Neural progenitor cell (in vitro differentiated cells): Measurements from ENCODE around the gene EPB41L4B. TPM values are rescaled to one million over a fixed set of nuclear protein-coding genes. Genes with fewer than 3 reads are reported as not detected.

ENCODE experiments used
- DNase-seq: peaks from one replicate; pipeline ENCODE4 v3.0.0-alpha.2; 2016; ENCODE audit warnings: low spot score
- H2AFZ ChIP-seq: fragments of 200-600 bp; sonication (generic); replicated peaks from 2 replicates; pipeline ENCODE4 v1.6.1; 2016; ENCODE audit warnings: antibody characterized with exemption
- H3F3A ChIP-seq: fragments of 200-600 bp; sonication (generic); 2 replicates; pipeline ENCODE4 v1.6.1; 2016; ENCODE audit warnings: antibody characterized with exemption, low read depth
- H3K27ac ChIP-seq: fragments of 200-600 bp; sonication (generic); 2 replicates; pipeline ENCODE4 v1.5.1; 2016; ENCODE audit warnings: mild to moderate bottlenecking
- H3K27me3 ChIP-seq: fragments of 200-600 bp; sonication (generic); 2 replicates; pipeline ENCODE4 v1.6.1; 2016; ENCODE audit warnings: mild to moderate bottlenecking, moderate library complexity
- H3K36me3 ChIP-seq: fragments of 200-600 bp; sonication (generic); 2 replicates; pipeline ENCODE4 v1.5.1; 2016
- H3K4me1 ChIP-seq: fragments of 200-600 bp; sonication (generic); 2 replicates; pipeline ENCODE4 v1.6.1; 2016; ENCODE audit warnings: mixed run types
- H3K4me2 ChIP-seq: fragments of 200-600 bp; sonication (generic); 2 replicates; pipeline ENCODE4 v1.6.1; 2016
- H3K4me3 ChIP-seq: fragments of 200-600 bp; sonication (generic); 2 replicates; pipeline ENCODE4 v1.5.1; 2016
- H3K79me2 ChIP-seq: fragments of 200-600 bp; sonication (generic); 2 replicates; pipeline ENCODE4 v1.6.1; 2016; ENCODE audit warnings: low read depth
- H3K9ac ChIP-seq: fragments of 200-600 bp; sonication (generic); 2 replicates; pipeline ENCODE4 v1.6.1; 2016
- H3K9me3 ChIP-seq: fragments of 200-600 bp; sonication (generic); 2 replicates; pipeline ENCODE4 v1.5.1; 2016; ENCODE audit warnings: low read depth
- H4K20me1 ChIP-seq: fragments of 200-600 bp; sonication (generic); 2 replicates; pipeline ENCODE4 v1.6.1; 2016; ENCODE audit warnings: low read depth
- H3K27ac Mint-ChIP-seq: 3 replicates; pipeline ENCODE4 v1.8.0; 2021; ENCODE audit warnings: mixed read lengths
- H3K27me3 Mint-ChIP-seq: 2 replicates; pipeline ENCODE4 v1.8.0; 2022; ENCODE audit warnings: low read depth, mild to moderate bottlenecking, inconsistent platforms, moderate library complexity, mixed read lengths; ENCODE audit not compliant: insufficient read depth
- H3K36me3 Mint-ChIP-seq: 3 replicates; pipeline ENCODE4 v1.8.0; 2021; ENCODE audit warnings: mixed read lengths
- H3K4me1 Mint-ChIP-seq: 3 replicates; pipeline ENCODE4 v1.8.0; 2021; ENCODE audit warnings: mixed read lengths
- H3K4me3 Mint-ChIP-seq: 3 replicates; pipeline ENCODE4 v1.8.0; 2021; ENCODE audit warnings: mild to moderate bottlenecking, moderate library complexity, mixed read lengths
- H3K9me3 Mint-ChIP-seq: 3 replicates; pipeline ENCODE4 v1.8.0; 2020; ENCODE audit warnings: mixed read lengths
- CTCF ChIP-seq: fragments of 200-600 bp; sonication (generic); IDR thresholded peaks from 2 replicates; pipeline ENCODE4 v1.5.1; 2017; ENCODE audit warnings: antibody characterized with exemption, mild to moderate bottlenecking
- EZH2 ChIP-seq: fragments of 200-600 bp; sonication (generic); IDR thresholded peaks from 2 replicates; pipeline ENCODE4 v1.6.1; 2017; ENCODE audit warnings: antibody characterized with exemption, mild to moderate bottlenecking, moderate library complexity
- EZH2phosphoT487 ChIP-seq: fragments of 200-600 bp; sonication (generic); IDR thresholded peaks from 2 replicates; pipeline ENCODE4 v1.6.1; 2017; ENCODE audit warnings: antibody characterized with exemption
- total RNA-seq: library from RNA; depleted of rRNA; stranded (reverse); fragments of >200 nt; gene quantifications from 2 replicates; pipeline ENCODE4 v1.2.3, GENCODE V29; 2015; ENCODE audit warnings: low replicate concordance

EPB41L4B gene
- total RNA-seq, 1 donor from 2014 or later, result 6.2 TPM

GRCh38 chr9:109281518-109281917 lies 39.3 kb downstream of the EPB41L4B start:
- Histone ChIP-seq H3K4me3 (no peak overlapping the region), H3K4me1 (no peaks in the 10 kb centered on the region), H3K27me3 (no peaks in the 10 kb centered on the region), H3K79me2 (no peaks in the 10 kb centered on the region), H3K4me2 (no peak overlapping the region), H4K20me1 (no peaks in the 10 kb centered on the region), H3K9me3 (no peaks in the 10 kb centered on the region), H2AFZ (no peak overlapping the region), H3F3A (no peaks in the 10 kb centered on the region), H3K9ac (no peak overlapping the region), H3K27ac (no peak overlapping the region), H3K36me3 (no peaks in the 10 kb centered on the region)
- peaks cover 4% of the 10 kb centered on the region for H3K36me3 Mint-ChIP-seq
- no peak for TF ChIP-seq EZH2
- TF ChIP-seq EZH2phosphoT487, result no peak
- no peak for TF ChIP-seq CTCF
- H3K27ac Mint-ChIP-seq, result no peak overlapping the region
- H3K4me3 Mint-ChIP-seq, result no peak overlapping the region
- H3K27me3 Mint-ChIP-seq, result peaks cover 11% of the 10 kb centered on the region
- no peak for DNase-seq
- H3K9me3 Mint-ChIP-seq, result peaks cover 19% of the 10 kb centered on the region
- no peaks in the 10 kb centered on the region for H3K4me1 Mint-ChIP-seq

GRCh38 chr9:109278848-109279247 lies 42.0 kb downstream of the EPB41L4B start:
- DNase-seq, result no peak
- H2AFZ ChIP-seq, result no peak overlapping the region
- H3K4me3 ChIP-seq, result no peak overlapping the region
- no peaks in the 10 kb centered on the region for H3F3A ChIP-seq
- no peaks in the 10 kb centered on the region for H3K36me3 ChIP-seq
- no peaks in the 10 kb centered on the region for H3K27me3 ChIP-seq
- H3K79me2 ChIP-seq, result no peaks in the 10 kb centered on the region
- H3K27ac ChIP-seq, result no peak overlapping the region
- no peak overlapping the region for H3K9ac ChIP-seq
- no peaks in the 10 kb centered on the region for H3K9me3 ChIP-seq
- H4K20me1 ChIP-seq, result no peaks in the 10 kb centered on the region
- no peaks in the 10 kb centered on the region for H3K4me1 ChIP-seq
- no peak overlapping the region for H3K4me3 Mint-ChIP-seq
- no peak overlapping the region for H3K4me2 ChIP-seq
- H3K27me3 Mint-ChIP-seq, result peaks cover 11% of the 10 kb centered on the region
- TF ChIP-seq EZH2, result no peak
- no peak for TF ChIP-seq EZH2phosphoT487
- no peak overlapping the region for H3K27ac Mint-ChIP-seq
- peaks cover 19% of the 10 kb centered on the region for H3K9me3 Mint-ChIP-seq
- H3K36me3 Mint-ChIP-seq, result peaks cover 4% of the 10 kb centered on the region
- H3K4me1 Mint-ChIP-seq, result no peaks in the 10 kb centered on the region

GRCh38 chr9:109278216-109278615 lies 42.6 kb downstream of the EPB41L4B start:
- no peak overlapping the region for H3K27ac Mint-ChIP-seq

More at GRCh38 chr9:109278216-109278615, 42.6 kb downstream of the EPB41L4B start:
- Mint-ChIP-seq H3K9me3 (peaks cover 17% of the 10 kb centered on the region), H3K4me3 (no peak overlapping the region), H3K4me1 (no peaks in the 10 kb centered on the region), H3K36me3 (peaks cover 4% of the 10 kb centered on the region), H3K27me3 (peaks cover 12% of the 10 kb centered on the region)
- Histone ChIP-seq H3K4me1 (no peaks in the 10 kb centered on the region), H3K27me3 (no peaks in the 10 kb centered on the region), H2AFZ (no peak overlapping the region), H3K36me3 (no peaks in the 10 kb centered on the region), H3K79me2 (no peaks in the 10 kb centered on the region), H3K27ac (no peak overlapping the region), H3K4me3 (no peak overlapping the region), H3K9me3 (no peaks in the 10 kb centered on the region), H3F3A (no peaks in the 10 kb centered on the region), H3K9ac (no peak overlapping the region), H4K20me1 (no peaks in the 10 kb centered on the region), H3K4me2 (no peak overlapping the region)
- no peak for DNase-seq
- TF ChIP-seq CTCF, result no peak
- no peak for TF ChIP-seq EZH2
- TF ChIP-seq EZH2phosphoT487, result no peak
